H1 (cell line): ENCODE data around the gene RSRC2. TPM values are rescaled to one million over a fixed set of nuclear protein-coding genes. Genes with fewer than 3 reads are reported as not detected.

ENCODE experiments used
- CTCF ChIA-PET: fragments of 300-600 bp; sonication (Branson Sonifier 250); formaldehyde crosslinking; loops from one replicate; lab custom pipeline; 2021; ENCODE audit not compliant: partially characterized antibody; lab: Charles Lee
- POLR2A ChIA-PET: fragments of 300-600 bp; sonication (Branson Sonifier 250); formaldehyde crosslinking; loops from one replicate; lab custom pipeline; 2021; ENCODE audit warnings: inconsistent platforms; ENCODE audit not compliant: partially characterized antibody; lab: Charles Lee
- DNase-seq, 2 experiments: peaks; one replicate each; pipeline versions ENCODE4 v3.0.0 to v3.0.0-alpha.2; 2010 to 2022; ENCODE audit warnings: low spot score in 2 of 2, low read depth in 1 of 2, mixed read lengths in 1 of 2
- FAIRE-seq: peaks from 2 replicates; lab custom pipeline; 2011; peaks lifted over from hg19 to GRCh38; lab: Jason Lieb, UNC
- H2AFZ ChIP-seq: 2 replicates; pipeline ENCODE4 v1.8.1; 2012; ENCODE audit warnings: low read length, inconsistent platforms
- H2AK5ac ChIP-seq: 2 replicates; pipeline ENCODE4 v1.6.1; 2013; ENCODE audit warnings: low read depth, low read length
- H2BK120ac ChIP-seq: replicated peaks from 2 replicates; pipeline ENCODE3; 2013; ENCODE audit warnings: low read depth, low read length, inconsistent platforms
- H2BK12ac ChIP-seq: 2 replicates; pipeline ENCODE4 v1.6.1; 2013; ENCODE audit warnings: low read depth, low read length
- H2BK15ac ChIP-seq: 2 replicates; pipeline ENCODE4 v1.6.1; 2013; ENCODE audit warnings: low read length
- H2BK20ac ChIP-seq: 2 replicates; pipeline ENCODE4 v1.6.1; 2013; ENCODE audit warnings: low read length
- H2BK5ac ChIP-seq: 2 replicates; pipeline ENCODE4 v1.6.1; 2013; ENCODE audit warnings: low read depth, low read length
- H3K14ac ChIP-seq: 2 replicates; pipeline ENCODE4 v1.6.1; 2013; ENCODE audit warnings: inconsistent platforms; ENCODE audit not compliant: insufficient read length
- H3K18ac ChIP-seq: 2 replicates; pipeline ENCODE4 v1.6.1; 2013; ENCODE audit warnings: low read length; ENCODE audit errors: extremely low read depth
- H3K23ac ChIP-seq: 2 replicates; pipeline ENCODE4 v1.6.1; 2013; ENCODE audit warnings: inconsistent platforms; ENCODE audit not compliant: insufficient read length
- H3K23me2 ChIP-seq: 2 replicates; pipeline ENCODE4 v1.6.1; 2013; ENCODE audit warnings: low read depth, low read length
- H3K27ac ChIP-seq: 2 replicates; pipeline ENCODE4 v1.6.1; 2011; ENCODE audit warnings: low read depth, low read length, inconsistent platforms
- H3K27me3 ChIP-seq, 4 experiments: replicated peaks in 1 of 4; 1 replicate in 1 of 4; 2 replicates in 3 of 4; pipeline versions ENCODE4 v1.6.1 to v1.8.1; 2011 to 2013; ENCODE audit warnings: low read length in 3 of 4, mild to moderate bottlenecking in 3 of 4, inconsistent platforms in 2 of 4, mixed read lengths in 2 of 4, moderate library complexity in 1 of 4; ENCODE audit not compliant: control insufficient read depth in 3 of 4, insufficient read depth in 3 of 4; ENCODE audit errors: extremely low read depth in 1 of 4
- H3K36me3 ChIP-seq, 4 experiments: 2 replicates each; pipeline versions ENCODE4 v1.6.1 to v1.8.1; 2011 to 2013; ENCODE audit warnings: mild to moderate bottlenecking in 4 of 4, low read length in 3 of 4, moderate library complexity in 2 of 4, control low read depth in 1 of 4, inconsistent platforms in 1 of 4; ENCODE audit not compliant: insufficient read depth in 4 of 4, control insufficient read depth in 2 of 4
- H3K4ac ChIP-seq: replicated peaks from 2 replicates; pipeline ENCODE3; 2013; ENCODE audit warnings: low read length, low read depth, mixed read lengths, inconsistent platforms; ENCODE audit not compliant: insufficient read length
- H3K4me1 ChIP-seq, 4 experiments: replicated peaks in 1 of 4; 1 replicate in 1 of 4; 2 replicates in 3 of 4; pipeline versions ENCODE4 v1.6.1 to v1.8.1; 2011 to 2013; ENCODE audit warnings: low read length in 3 of 4, inconsistent platforms in 2 of 4, mixed read lengths in 1 of 4; ENCODE audit not compliant: insufficient read depth in 4 of 4, control insufficient read depth in 3 of 4
- H3K4me2 ChIP-seq, 2 experiments: 2 replicates each; pipeline versions ENCODE4 v1.6.1 to v1.8.1; 2011 to 2013; ENCODE audit warnings: low read depth in 2 of 2, low read length in 2 of 2, control low read depth in 1 of 2, inconsistent platforms in 1 of 2, mild to moderate bottlenecking in 1 of 2; ENCODE audit not compliant: insufficient read depth in 1 of 2
- H3K4me3 ChIP-seq, 4 experiments: fragments of 200-600, 300-600 bp in 1 of 4; sonication (generic), shearing (Covaris generic), sonication (Bioruptor Twin) in 1 of 4; 2 replicates each; pipeline versions ENCODE4 v1.5.1 to v1.8.1; 2011 to 2016; ENCODE audit warnings: low read length in 4 of 4, low read depth in 3 of 4, control low read depth in 2 of 4, inconsistent platforms in 2 of 4, mild to moderate bottlenecking in 2 of 4, mixed read lengths in 1 of 4, moderate library complexity in 1 of 4; ENCODE audit not compliant: insufficient read depth in 2 of 4; ENCODE audit errors: extremely low read depth in 1 of 4
- H3K56ac ChIP-seq: replicated peaks from 2 replicates; pipeline ENCODE3; 2013; ENCODE audit warnings: low read depth, mild to moderate bottlenecking, mixed read lengths, low read length, inconsistent platforms; ENCODE audit not compliant: insufficient read length
- H3K79me1 ChIP-seq: 2 replicates; pipeline ENCODE4 v1.6.1; 2013; ENCODE audit warnings: low read depth, low read length, control low read depth
- H3K79me2 ChIP-seq, 2 experiments: 2 replicates each; pipeline versions ENCODE4 v1.6.1 to v1.8.1; 2012 to 2013; ENCODE audit warnings: low read length in 2 of 2, mild to moderate bottlenecking in 2 of 2, inconsistent platforms in 1 of 2; ENCODE audit not compliant: insufficient read depth in 2 of 2, control insufficient read depth in 1 of 2
- H3K9ac ChIP-seq, 4 experiments: replicated peaks in 1 of 4; 1 replicate in 1 of 4; 2 replicates in 3 of 4; pipeline versions ENCODE4 v1.6.1 to v1.8.1; 2011 to 2013; ENCODE audit warnings: low read depth in 3 of 4, low read length in 3 of 4, control low read depth in 2 of 4, mild to moderate bottlenecking in 2 of 4, moderate library complexity in 2 of 4, inconsistent platforms in 1 of 4; ENCODE audit errors: extremely low read depth in 1 of 4
- H3K9me3 ChIP-seq, 2 experiments: 2 replicates each; pipeline versions ENCODE4 v1.6.1 to v1.8.1; 2012 to 2013; ENCODE audit warnings: mild to moderate bottlenecking in 2 of 2, moderate library complexity in 2 of 2, control low read depth in 1 of 2, inconsistent platforms in 1 of 2, low read depth in 1 of 2, low read length in 1 of 2, mixed read lengths in 1 of 2; ENCODE audit not compliant: insufficient read depth in 2 of 2
- H4K20me1 ChIP-seq, 2 experiments: replicated peaks in 1 of 2; 2 replicates each; pipeline versions ENCODE3 to v1.8.1; 2011 to 2013; ENCODE audit warnings: inconsistent platforms in 2 of 2, low read length in 2 of 2, mild to moderate bottlenecking in 1 of 2; ENCODE audit not compliant: insufficient read depth in 2 of 2, control insufficient read depth in 1 of 2
- H4K5ac ChIP-seq: 2 replicates; pipeline ENCODE4 v1.6.1; 2013; ENCODE audit warnings: low read length, low read depth, mixed read lengths, inconsistent platforms; ENCODE audit not compliant: insufficient read length
- H4K8ac ChIP-seq: 2 replicates; pipeline ENCODE4 v1.8.0; 2013; ENCODE audit warnings: mild to moderate bottlenecking, moderate library complexity, low read length, inconsistent platforms; ENCODE audit not compliant: insufficient read depth; ENCODE audit errors: extremely low read depth
- H4K91ac ChIP-seq: replicated peaks from 2 replicates; pipeline ENCODE3; 2013; ENCODE audit warnings: low read length, mixed read lengths, inconsistent platforms; ENCODE audit not compliant: insufficient read length
- EGR1 ChIP-seq: IDR thresholded peaks from 2 replicates; pipeline ENCODE4 v1.6.1; 2011; ENCODE audit warnings: low read depth, low read length, borderline replicate concordance
- MAFK ChIP-seq: IDR thresholded peaks from 2 replicates; pipeline ENCODE4 v1.6.1; 2012; ENCODE audit warnings: low read depth, mild to moderate bottlenecking, improper control_type of control experiment, low read length
- NANOG ChIP-seq: IDR thresholded peaks from 2 replicates; pipeline ENCODE4 v1.6.1; 2011; ENCODE audit warnings: low read length, low read depth, mild to moderate bottlenecking, inconsistent platforms; ENCODE audit not compliant: insufficient read depth, poor library complexity, severe bottlenecking
- POLR2AphosphoS5 ChIP-seq: IDR thresholded peaks from 2 replicates; pipeline ENCODE4 v1.6.1; 2011; ENCODE audit warnings: low read depth, low read length
- RAD21 ChIP-seq, 2 experiments: IDR thresholded peaks in 1 of 2; conservative IDR thresholded peaks in 1 of 2; 2 replicates each; pipeline ENCODE4 v1.6.1; 2011; ENCODE audit warnings: low read depth in 2 of 2, low read length in 2 of 2, improper control_type of control experiment in 1 of 2, inconsistent platforms in 1 of 2, mild to moderate bottlenecking in 1 of 2, moderate library complexity in 1 of 2
- SIN3A ChIP-seq, 2 experiments: IDR thresholded peaks in 1 of 2; conservative IDR thresholded peaks in 1 of 2; 2 replicates each; pipeline ENCODE4 v1.6.1; 2011 to 2012; ENCODE audit warnings: low read length in 2 of 2, improper control_type of control experiment in 1 of 2, low read depth in 1 of 2, mild to moderate bottlenecking in 1 of 2
- SP2 ChIP-seq: IDR thresholded peaks from 2 replicates; pipeline ENCODE4 v1.6.1; 2012; ENCODE audit warnings: mild to moderate bottlenecking, low read length, inconsistent platforms
- TEAD4 ChIP-seq: IDR thresholded peaks from 2 replicates; pipeline ENCODE4 v1.6.1; 2012; ENCODE audit warnings: low read depth, low read length, inconsistent platforms, mixed read lengths
- WGBS, 2 experiments: shearing (Covaris generic) in 1 of 2; methylation state at CpG; one replicate each; pipeline versions ENCODE4 v1.1.6 to v1.1.7; 2013 to 2015; ENCODE audit warnings: low lambda C conversion rate in 2 of 2, mixed read lengths in 2 of 2, inconsistent platforms in 1 of 2, low coverage in 1 of 2, missing lambda C conversion rate in 1 of 2; ENCODE audit not compliant: insufficient replicate concordance in 2 of 2, insufficient coverage in 1 of 2, insufficient read length in 1 of 2; ENCODE audit errors: extremely low coverage in 1 of 2, missing lambda C conversion rate in 1 of 2; 5-methylcytosine and 5-hydroxymethylcytosine counted together
- polyA plus RNA-seq, 7 experiments: library from polyadenylated mRNA; depleted of rRNA in 3 of 7; stranded (reverse) in 5 of 7; unstranded in 2 of 7; fragments of >200 nt in 5 of 7; fragments of 200-250 nt in 2 of 7; gene quantifications; 1 replicate in 5 of 7; 2 replicates in 1 of 7; 4 replicates in 1 of 7; pipeline versions ENCODE4 v1.2.1 to v1.2.3, GENCODE V29; 2011 to 2013; ENCODE audit warnings: missing spikeins in 2 of 7, mixed read lengths in 2 of 7
- total RNA-seq: library from RNA; stranded (reverse); fragmentation: NEBNext Ultra II Directional; extraction: Animal tissue kit (Norgen Biotek cat#: 25700); gene quantifications from 2 replicates; pipeline ENCODE4 v1.2.1, GENCODE V29; 2021
- TF ChIP-seq, protein P1 (sequence below): IDR thresholded peaks from 2 replicates; pipeline ENCODE4 v1.6.1; 2012; ENCODE audit warnings: inconsistent platforms

The RSRC2 gene
- total and polyA plus RNA-seq, 2 of the 8 experiments (the other 6 are each of a cell fraction or from before 2014, with no cell fraction given), result 15.9 to 71.4 TPM

DNA sequence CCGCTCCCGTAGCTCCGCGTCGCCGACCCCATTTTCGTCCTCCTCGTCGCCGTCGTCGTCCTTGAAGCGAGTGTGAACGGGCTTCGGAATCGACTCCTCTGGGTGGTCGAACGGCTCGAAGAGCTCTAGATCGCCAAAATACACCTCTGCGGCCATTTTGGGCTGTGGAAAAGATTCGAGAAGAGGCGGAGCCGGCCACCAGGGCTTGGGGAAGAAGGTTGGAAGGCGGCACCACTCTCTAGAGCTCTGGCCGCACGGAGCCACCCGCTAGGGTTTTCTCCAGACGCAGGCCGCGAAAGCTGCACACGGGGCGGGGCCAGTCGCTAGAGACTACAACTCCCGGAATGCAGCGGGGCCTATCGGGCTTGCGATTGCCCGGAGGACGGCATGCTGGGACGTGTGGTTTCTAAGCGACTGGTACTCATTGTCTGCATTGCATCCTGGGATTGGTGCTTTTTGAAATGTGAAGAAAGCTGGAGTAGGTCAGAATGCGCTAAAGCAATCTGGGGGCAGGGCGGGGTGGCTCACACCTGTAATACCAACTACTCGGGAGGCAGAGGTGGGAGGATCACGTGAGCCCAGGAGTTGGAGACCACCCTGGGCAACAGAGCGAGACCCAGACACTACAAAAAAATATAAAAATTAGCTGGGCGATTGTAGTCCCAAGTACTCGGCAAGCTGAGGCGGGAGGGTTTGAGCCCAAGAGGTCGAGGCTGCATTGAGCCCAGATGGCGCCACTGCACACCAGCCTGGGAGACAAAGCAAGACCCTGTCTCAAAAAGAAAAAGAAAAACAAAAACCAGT is 25.8 kb downstream of the RSRC2 start, which contains the start of gene ZCCHC8:
TSS of gene ZCCHC8 (minus strand) at position 248 of the 804 bp plus-strand sequence. CDS start at position 156, 92 bp downstream.
- H4K8ac ChIP-seq, result peak within 1 kb of the TSS; percentile 97
- peak within 1 kb of the TSS; percentile 88; the same call in 1 of the 2 replicates for H2BK15ac ChIP-seq
- H3K79me1 ChIP-seq, result no peaks in the 10 kb centered on the region
- no peaks in the 10 kb centered on the region for H3K9me3 ChIP-seq
- FAIRE-seq, result peak; percentile 86
- POLR2A ChIA-PET, result interaction anchor here (0.6 to 47.9 kb wide), 23 partner anchors 9 to 273 kb away, joined by 3 to 1221 read pairs (median 4); partner anchors contain the start of genes KNTC1 and RSRC2
- peak within 1 kb of the TSS; percentile 79 for H3K56ac ChIP-seq
- peaks cover 0 to 2% of the 10 kb centered on the region in 2 experiments for H4K20me1 ChIP-seq
- no peaks in the 10 kb centered on the region for H3K23me2 ChIP-seq
- peak within 1 kb of the TSS; percentile 90 for H3K27ac ChIP-seq
- H3K4me2 ChIP-seq, result peak within 1 kb of the TSS; percentile 55 to 67
- H2BK12ac ChIP-seq, result no peak within 1 kb of the TSS
- WGBS, 2 experiments, result 7% methylated on average over 49 of the region's 52 CpGs; no CpG with 5 or more reads in 1 of the 2 experiments
- peaks cover 0 to 36% of the 10 kb centered on the region in 2 experiments; a peak in 2 of 4 replicates for H3K79me2 ChIP-seq
- no peak within 1 kb of the TSS for H2BK120ac ChIP-seq
- no peak within 1 kb of the TSS for H2BK20ac ChIP-seq
- H4K91ac ChIP-seq, result peak within 1 kb of the TSS; percentile 61
- no peak within 1 kb of the TSS for H3K14ac ChIP-seq
- peak within 1 kb of the TSS; percentile 92 for H2BK5ac ChIP-seq
- H3K4me3 ChIP-seq, result peak within 1 kb of the TSS; percentile 77 to 96 (median 94)
- peak within 1 kb of the TSS; percentile 59 for H4K5ac ChIP-seq
- H3K4me1 ChIP-seq, result peaks cover 0 to 3% (median 0%) of the 10 kb centered on the region in 4 experiments; a peak in 1 of 7 replicates
- CTCF ChIA-PET, result interaction anchor here (0.6 to 2.3 kb wide), 9 partner anchors 18 to 219 kb away, joined by 3 to 5 read pairs (median 4); no protein-coding TSS in a partner anchor
- peak within 1 kb of the TSS; percentile 88 to 94 (median 92) for H3K9ac ChIP-seq
- peak within 1 kb of the TSS; percentile 35; the same call in 1 of the 2 replicates for H2AFZ ChIP-seq
- peak within 1 kb of the TSS; percentile 95 for H3K18ac ChIP-seq
- DNase-seq, result peak; percentile 94 to 95
- H3K27me3 ChIP-seq, result no peaks in the 10 kb centered on the region
- peak within 1 kb of the TSS; percentile 93 for H3K4ac ChIP-seq
- no peak within 1 kb of the TSS for H3K23ac ChIP-seq
- H3K36me3 ChIP-seq, result peaks cover 5 to 44% (median 18%) of the 10 kb centered on the region in 4 experiments
- H2AK5ac ChIP-seq, result peak within 1 kb of the TSS; percentile 84
- TF ChIP-seq, protein P1, sequence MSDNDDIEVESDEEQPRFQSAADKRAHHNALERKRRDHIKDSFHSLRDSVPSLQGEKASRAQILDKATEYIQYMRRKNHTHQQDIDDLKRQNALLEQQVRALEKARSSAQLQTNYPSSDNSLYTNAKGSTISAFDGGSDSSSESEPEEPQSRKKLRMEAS, result peak; percentile 58; the same call in 1 of the 2 replicates
- no peak for TF ChIP-seq SP2
- peak; percentile 43; the same call in 1 of the 2 replicates for TF ChIP-seq EGR1
- TF ChIP-seq RAD21 (IDR thresholded peaks at IDR 0.05 in 1 of 2, conservative IDR thresholded peaks at IDR 0.05 in 1 of 2; ENCODE audit: low read depth in 2 of 2, low read length in 2 of 2), result no peak
- TF ChIP-seq NANOG, result peak; percentile 54
- peak; percentile 79 for TF ChIP-seq TEAD4
- peak in 1 of 2 experiments; percentile 76; a peak in 2 of 4 replicates for TF ChIP-seq SIN3A (conservative IDR thresholded peaks at IDR 0.05 in 1 of 2, IDR thresholded peaks at IDR 0.05 in 1 of 2; ENCODE audit: low read depth in 1 of 2, low read length in 2 of 2)
- peak; percentile 78; the same call in 1 of the 2 replicates for TF ChIP-seq POLR2AphosphoS5
- TF ChIP-seq MAFK, result no peak
